Measurements from ENCODE around the gene HAUS7. TPM values are rescaled to one million over a fixed set of nuclear protein-coding genes. Genes with fewer than 3 reads are reported as not detected.

HAUS7 gene
- total RNA-seq: 12.7 and 31.1 TPM in 2 replicates

GRCh38 chrX:153470411-153471363 lies at the start of gene HAUS7:
TSS of gene HAUS7 (minus strand) at chrX:153470576. CDS start at chrX:153470557, 19 bp downstream.

GRCh38 chrX:153517423-153517822 lies 47.0 kb upstream of the HAUS7 start, which contains the start of gene ATP2B3:
TSS of gene ATP2B3 (plus strand) at chrX:153517642. CDS start at chrX:153536248, 18,606 bp downstream.

GRCh38 chrX:153494541-153495361 lies 24.4 kb upstream of the HAUS7 start, which contains the start of gene BGN:
TSS of gene BGN (plus strand) at chrX:153494980. CDS start at chrX:153504632, 9,652 bp downstream.

GRCh38 chrX:153445856-153446635 lies 24.3 kb downstream of the HAUS7 start, which contains the start of gene TREX2:
TSS of gene TREX2 (minus strand) at chrX:153446056. CDS start at chrX:153445430, 626 bp downstream.

GRCh38 chrX:153411255-153411987 lies 59.0 kb downstream of the HAUS7 start, which contains the start of gene ZFP92:
TSS of gene ZFP92 (plus strand) at chrX:153411472. CDS start at chrX:153418323, 6,851 bp downstream.

GRCh38 chrX:153401133-153401764 lies 69.1 kb downstream of the HAUS7 start, which contains the start of gene PNMA6E:
TSS of gene PNMA6E (minus strand) at chrX:153401350. CDS start at chrX:153398849, 2,501 bp downstream.

Other genes starting within 250 kb of the HAUS7 start
- not detected in 2 replicates for gene PNMA6F, start 148.8 kb downstream of the HAUS7 start, total RNA-seq
- gene ZNF275, start 136.4 kb downstream of the HAUS7 start, total RNA-seq: 7.7 and 8.2 TPM in 2 replicates
- gene PNMA6E, start 69.2 kb downstream of the HAUS7 start, total RNA-seq: not detected in 2 replicates
- gene ZFP92, start 59.1 kb downstream of the HAUS7 start, total RNA-seq: 0.19 and 0.28 TPM in 2 replicates
- gene TREX2, start 24.5 kb downstream of the HAUS7 start, total RNA-seq: 2.8 and 4.4 TPM in 2 replicates
- 43.9 and 56.4 TPM in 2 replicates for gene BGN, start 24.4 kb upstream of the HAUS7 start, total RNA-seq
- not detected in 2 replicates for gene ATP2B3, start 47.1 kb upstream of the HAUS7 start, total RNA-seq
- 25.9 and 48.5 TPM in 2 replicates for gene CCNQ, start 128.6 kb upstream of the HAUS7 start, total RNA-seq
- gene DUSP9, start 176.6 kb upstream of the HAUS7 start, total RNA-seq: under 0.01 TPM in 1 of 2 replicates, not detected in the other
- under 0.01 and 0.85 TPM in 2 replicates for gene PNCK, start 203.2 kb upstream of the HAUS7 start, total RNA-seq
- 2.3 and 13.0 TPM in 2 replicates for gene SLC6A8, start 217.3 kb upstream of the HAUS7 start, total RNA-seq